WTC11 (cell line): ENCODE measurements around the gene C12orf56. TPM values are rescaled to one million over a fixed set of nuclear protein-coding genes. Genes with fewer than 3 reads are reported as not detected.

ENCODE experiments used
- ATAC-seq: fragments of 200-7000 bp; cut with Tn5 transposase; 2 replicates; pipeline ENCODE4 v1.10.0; 2021; ENCODE audit warnings: mild to moderate bottlenecking, moderate library complexity
- CTCF ChIA-PET: fragments of 300-600 bp; sonication (Branson Sonifier 250); formaldehyde crosslinking; loops from one replicate; lab custom pipeline; 2021; ENCODE audit warnings: antibody characterized with exemption; lab: Charles Lee
- POLR2A ChIA-PET: fragments of 350-600 bp; sonication (Branson Sonifier 250); formaldehyde crosslinking; loops from one replicate; lab custom pipeline; 2021; ENCODE audit warnings: antibody characterized with exemption; lab: Charles Lee
- DNase-seq: peaks from one replicate; pipeline ENCODE4 v3.0.0; 2021; ENCODE audit warnings: low spot score
- H3K27ac Mint-ChIP-seq: 2 replicates; pipeline ENCODE4 v1.8.0; 2021; ENCODE audit warnings: mixed read lengths
- H3K27me3 Mint-ChIP-seq: 2 replicates; pipeline ENCODE4 v1.8.0; 2021; ENCODE audit warnings: low read depth, mild to moderate bottlenecking, moderate library complexity, mixed read lengths
- H3K36me3 Mint-ChIP-seq: 2 replicates; pipeline ENCODE4 v1.8.0; 2021; ENCODE audit warnings: mixed read lengths
- H3K4me1 Mint-ChIP-seq: 2 replicates; pipeline ENCODE4 v1.8.0; 2022; ENCODE audit warnings: mixed read lengths
- H3K4me3 Mint-ChIP-seq: 2 replicates; pipeline ENCODE4 v1.8.0; 2021; ENCODE audit warnings: mild to moderate bottlenecking, moderate library complexity, mixed read lengths
- H3K9me3 Mint-ChIP-seq: 2 replicates; pipeline ENCODE4 v1.8.0; 2021; ENCODE audit warnings: mixed read lengths
- CREB1 ChIP-seq: sonication (generic); formaldehyde crosslinking; IDR thresholded peaks from 2 replicates; pipeline ENCODE4 v1.8.0; 2023; ENCODE audit warnings: mild to moderate bottlenecking, missing genetic modification reagents
- EMX1 ChIP-seq: fragments of 250-450 bp; sonication (Bioruptor Pico); IDR thresholded peaks from 2 replicates; pipeline ENCODE4 v1.8.0; 2021; ENCODE audit warnings: mild to moderate bottlenecking
- GRHL2 ChIP-seq: fragments of 250-450 bp; sonication (Bioruptor Pico); IDR thresholded peaks from 2 replicates; pipeline ENCODE4 v1.8.0; 2022; ENCODE audit warnings: mild to moderate bottlenecking, moderate library complexity; ENCODE audit not compliant: insufficient replicate concordance, severe bottlenecking
- IRF2 ChIP-seq: sonication (generic); formaldehyde crosslinking; IDR thresholded peaks from 2 replicates; pipeline ENCODE4 v1.8.0; 2022; ENCODE audit warnings: low read depth, missing genetic modification reagents, borderline replicate concordance
- JAZF1 ChIP-seq: fragments of 250-450 bp; sonication (Bioruptor Pico); IDR thresholded peaks from 2 replicates; pipeline ENCODE4 v1.9.0; 2021; ENCODE audit warnings: moderate library complexity, mild to moderate bottlenecking, inconsistent platforms
- MXD4 ChIP-seq: fragments of 250-450 bp; sonication (Bioruptor Pico); IDR thresholded peaks from 2 replicates; pipeline ENCODE4 v1.8.0; 2021; ENCODE audit warnings: mild to moderate bottlenecking, moderate library complexity, borderline replicate concordance
- NR2C2 ChIP-seq: sonication (generic); formaldehyde crosslinking; IDR thresholded peaks from 2 replicates; pipeline ENCODE4 v1.8.0; 2022; ENCODE audit warnings: mild to moderate bottlenecking, missing genetic modification reagents
- SMAD4 ChIP-seq: sonication (generic); formaldehyde crosslinking; IDR thresholded peaks from 2 replicates; pipeline ENCODE4 v1.8.0; 2022; ENCODE audit warnings: mild to moderate bottlenecking, missing genetic modification reagents
- SOX15 ChIP-seq: fragments of 250-450 bp; sonication (Bioruptor Pico); IDR thresholded peaks from 2 replicates; pipeline ENCODE4 v1.9.0; 2021; ENCODE audit warnings: mild to moderate bottlenecking
- TP53 ChIP-seq: sonication (generic); formaldehyde crosslinking; IDR thresholded peaks from 2 replicates; pipeline ENCODE4 v1.8.1; 2023; ENCODE audit warnings: mild to moderate bottlenecking, missing genetic modification reagents
- ZBTB21 ChIP-seq: sonication (generic); formaldehyde crosslinking; IDR thresholded peaks from 2 replicates; pipeline ENCODE4 v1.8.1; 2023; ENCODE audit warnings: mild to moderate bottlenecking, missing genetic modification reagents, borderline replicate concordance
- ZNF121 ChIP-seq: sonication (generic); formaldehyde crosslinking; IDR thresholded peaks from 2 replicates; pipeline ENCODE4 v1.8.0; 2023; ENCODE audit warnings: missing genetic modification reagents
- total RNA-seq: library from RNA; stranded (reverse); gene quantifications from 3 replicates; pipeline ENCODE4 v1.2.3, GENCODE V29; 2021
- TF ChIP-seq, protein P1 (sequence below): sonication (generic); formaldehyde crosslinking; IDR thresholded peaks from 2 replicates; pipeline ENCODE4 v1.8.1; 2023; ENCODE audit warnings: mild to moderate bottlenecking, missing genetic modification reagents, moderate library complexity
- TF ChIP-seq, protein P2 (sequence below): fragments of 200-600 bp; IDR thresholded peaks from 2 replicates; pipeline ENCODE4 v1.8.0; 2022; ENCODE audit warnings: antibody characterized with exemption
- TF ChIP-seq, protein P3 (sequence below): sonication (generic); formaldehyde crosslinking; IDR thresholded peaks from 2 replicates; pipeline ENCODE4 v1.8.1; 2023; ENCODE audit warnings: mild to moderate bottlenecking, missing genetic modification reagents, borderline replicate concordance
- TF ChIP-seq, protein P4 (sequence below): sonication (generic); formaldehyde crosslinking; IDR thresholded peaks from 2 replicates; pipeline ENCODE4 v1.8.0; 2022; ENCODE audit warnings: mild to moderate bottlenecking, missing genetic modification reagents
- TF ChIP-seq, protein P5 (sequence below): sonication (generic); formaldehyde crosslinking; IDR thresholded peaks from 2 replicates; pipeline ENCODE4 v1.8.0; 2022; ENCODE audit warnings: mild to moderate bottlenecking, missing genetic modification reagents
- TF ChIP-seq, protein P6 (sequence below): sonication (generic); formaldehyde crosslinking; IDR thresholded peaks from 2 replicates; pipeline ENCODE4 v1.8.0; 2023; ENCODE audit warnings: missing genetic modification reagents

C12orf56 gene
- total RNA-seq, 1 experiment from 2014 or later: 2.5 TPM

DNA sequence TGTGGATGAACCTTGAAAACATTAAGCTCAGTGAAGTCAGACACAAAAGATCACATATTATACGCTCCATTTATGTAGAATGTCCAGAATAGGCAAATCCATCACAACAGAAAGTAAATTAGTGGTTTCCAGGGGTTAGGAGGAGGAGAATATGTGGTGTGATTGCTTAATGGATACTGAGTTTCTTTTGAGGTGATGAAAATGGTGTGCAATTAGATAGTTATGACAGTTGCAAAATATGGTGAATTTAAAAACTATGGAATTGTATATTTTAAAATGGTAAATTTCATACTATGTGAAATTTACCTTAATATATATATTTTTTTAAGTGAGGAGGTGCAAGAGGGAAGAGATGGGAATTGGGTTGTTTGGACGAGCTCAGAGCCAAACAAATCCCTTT lies 122.1 kb downstream of the C12orf56 start (continued):
- TF ChIP-seq SOX15: no peak
- TF ChIP-seq JAZF1 (CRISPR knock-in tag): no peak

DNA sequence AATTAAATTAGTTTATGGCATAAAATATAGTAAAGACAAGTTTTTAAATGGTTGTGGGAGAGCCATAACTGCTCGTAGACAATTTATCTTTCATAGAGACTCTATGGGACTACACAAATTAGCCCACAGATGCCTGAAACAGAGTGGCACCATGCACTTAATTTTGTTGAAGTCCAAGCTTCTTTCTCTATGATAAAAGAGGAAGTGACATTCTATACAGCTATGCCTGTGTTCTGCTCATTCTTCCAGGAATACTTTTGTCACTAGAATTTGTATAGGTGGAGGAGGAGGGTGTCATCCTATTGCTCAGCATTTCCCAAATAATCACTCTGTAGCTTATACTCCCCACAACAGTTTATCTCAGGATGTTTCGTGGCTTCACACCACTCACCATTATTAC lies 124.7 kb downstream of the C12orf56 start:
- Mint-ChIP-seq H3K4me3 (no peak overlapping the region), H3K4me1 (no peaks in the 10 kb centered on the region), H3K9me3 (peaks cover 5% of the 10 kb centered on the region; the same call in 1 of the 2 replicates), H3K27ac (no peak overlapping the region), H3K27me3 (no peaks in the 10 kb centered on the region), H3K36me3 (no peaks in the 10 kb centered on the region)
- TF ChIP-seq CREB1 (no peak), MXD4 (no peak), GRHL2 (CRISPR knock-in tag) (no peak), TP53 (CRISPR knock-in tag) (no peak), SMAD4 (CRISPR knock-in tag) (no peak), NR2C2 (no peak), EMX1 (CRISPR knock-in tag) (no peak), IRF2 (CRISPR knock-in tag) (no peak), ZBTB21 (no peak), ZNF121 (CRISPR knock-in tag) (no peak)
- TF ChIP-seq, protein P1, sequence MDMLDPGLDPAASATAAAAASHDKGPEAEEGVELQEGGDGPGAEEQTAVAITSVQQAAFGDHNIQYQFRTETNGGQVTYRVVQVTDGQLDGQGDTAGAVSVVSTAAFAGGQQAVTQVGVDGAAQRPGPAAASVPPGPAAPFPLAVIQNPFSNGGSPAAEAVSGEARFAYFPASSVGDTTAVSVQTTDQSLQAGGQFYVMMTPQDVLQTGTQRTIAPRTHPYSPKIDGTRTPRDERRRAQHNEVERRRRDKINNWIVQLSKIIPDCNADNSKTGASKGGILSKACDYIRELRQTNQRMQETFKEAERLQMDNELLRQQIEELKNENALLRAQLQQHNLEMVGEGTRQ: no peak
- TF ChIP-seq, protein P2, sequence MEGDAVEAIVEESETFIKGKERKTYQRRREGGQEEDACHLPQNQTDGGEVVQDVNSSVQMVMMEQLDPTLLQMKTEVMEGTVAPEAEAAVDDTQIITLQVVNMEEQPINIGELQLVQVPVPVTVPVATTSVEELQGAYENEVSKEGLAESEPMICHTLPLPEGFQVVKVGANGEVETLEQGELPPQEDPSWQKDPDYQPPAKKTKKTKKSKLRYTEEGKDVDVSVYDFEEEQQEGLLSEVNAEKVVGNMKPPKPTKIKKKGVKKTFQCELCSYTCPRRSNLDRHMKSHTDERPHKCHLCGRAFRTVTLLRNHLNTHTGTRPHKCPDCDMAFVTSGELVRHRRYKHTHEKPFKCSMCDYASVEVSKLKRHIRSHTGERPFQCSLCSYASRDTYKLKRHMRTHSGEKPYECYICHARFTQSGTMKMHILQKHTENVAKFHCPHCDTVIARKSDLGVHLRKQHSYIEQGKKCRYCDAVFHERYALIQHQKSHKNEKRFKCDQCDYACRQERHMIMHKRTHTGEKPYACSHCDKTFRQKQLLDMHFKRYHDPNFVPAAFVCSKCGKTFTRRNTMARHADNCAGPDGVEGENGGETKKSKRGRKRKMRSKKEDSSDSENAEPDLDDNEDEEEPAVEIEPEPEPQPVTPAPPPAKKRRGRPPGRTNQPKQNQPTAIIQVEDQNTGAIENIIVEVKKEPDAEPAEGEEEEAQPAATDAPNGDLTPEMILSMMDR: no peak
- TF ChIP-seq, protein P3, sequence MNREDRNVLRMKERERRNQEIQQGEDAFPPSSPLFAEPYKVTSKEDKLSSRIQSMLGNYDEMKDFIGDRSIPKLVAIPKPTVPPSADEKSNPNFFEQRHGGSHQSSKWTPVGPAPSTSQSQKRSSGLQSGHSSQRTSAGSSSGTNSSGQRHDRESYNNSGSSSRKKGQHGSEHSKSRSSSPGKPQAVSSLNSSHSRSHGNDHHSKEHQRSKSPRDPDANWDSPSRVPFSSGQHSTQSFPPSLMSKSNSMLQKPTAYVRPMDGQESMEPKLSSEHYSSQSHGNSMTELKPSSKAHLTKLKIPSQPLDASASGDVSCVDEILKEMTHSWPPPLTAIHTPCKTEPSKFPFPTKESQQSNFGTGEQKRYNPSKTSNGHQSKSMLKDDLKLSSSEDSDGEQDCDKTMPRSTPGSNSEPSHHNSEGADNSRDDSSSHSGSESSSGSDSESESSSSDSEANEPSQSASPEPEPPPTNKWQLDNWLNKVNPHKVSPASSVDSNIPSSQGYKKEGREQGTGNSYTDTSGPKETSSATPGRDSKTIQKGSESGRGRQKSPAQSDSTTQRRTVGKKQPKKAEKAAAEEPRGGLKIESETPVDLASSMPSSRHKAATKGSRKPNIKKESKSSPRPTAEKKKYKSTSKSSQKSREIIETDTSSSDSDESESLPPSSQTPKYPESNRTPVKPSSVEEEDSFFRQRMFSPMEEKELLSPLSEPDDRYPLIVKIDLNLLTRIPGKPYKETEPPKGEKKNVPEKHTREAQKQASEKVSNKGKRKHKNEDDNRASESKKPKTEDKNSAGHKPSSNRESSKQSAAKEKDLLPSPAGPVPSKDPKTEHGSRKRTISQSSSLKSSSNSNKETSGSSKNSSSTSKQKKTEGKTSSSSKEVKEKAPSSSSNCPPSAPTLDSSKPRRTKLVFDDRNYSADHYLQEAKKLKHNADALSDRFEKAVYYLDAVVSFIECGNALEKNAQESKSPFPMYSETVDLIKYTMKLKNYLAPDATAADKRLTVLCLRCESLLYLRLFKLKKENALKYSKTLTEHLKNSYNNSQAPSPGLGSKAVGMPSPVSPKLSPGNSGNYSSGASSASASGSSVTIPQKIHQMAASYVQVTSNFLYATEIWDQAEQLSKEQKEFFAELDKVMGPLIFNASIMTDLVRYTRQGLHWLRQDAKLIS (CRISPR knock-in tag): no peak
- TF ChIP-seq, protein P4, sequence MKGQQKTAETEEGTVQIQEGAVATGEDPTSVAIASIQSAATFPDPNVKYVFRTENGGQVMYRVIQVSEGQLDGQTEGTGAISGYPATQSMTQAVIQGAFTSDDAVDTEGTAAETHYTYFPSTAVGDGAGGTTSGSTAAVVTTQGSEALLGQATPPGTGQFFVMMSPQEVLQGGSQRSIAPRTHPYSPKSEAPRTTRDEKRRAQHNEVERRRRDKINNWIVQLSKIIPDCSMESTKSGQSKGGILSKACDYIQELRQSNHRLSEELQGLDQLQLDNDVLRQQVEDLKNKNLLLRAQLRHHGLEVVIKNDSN (CRISPR knock-in tag): no peak
- TF ChIP-seq, protein P5, sequence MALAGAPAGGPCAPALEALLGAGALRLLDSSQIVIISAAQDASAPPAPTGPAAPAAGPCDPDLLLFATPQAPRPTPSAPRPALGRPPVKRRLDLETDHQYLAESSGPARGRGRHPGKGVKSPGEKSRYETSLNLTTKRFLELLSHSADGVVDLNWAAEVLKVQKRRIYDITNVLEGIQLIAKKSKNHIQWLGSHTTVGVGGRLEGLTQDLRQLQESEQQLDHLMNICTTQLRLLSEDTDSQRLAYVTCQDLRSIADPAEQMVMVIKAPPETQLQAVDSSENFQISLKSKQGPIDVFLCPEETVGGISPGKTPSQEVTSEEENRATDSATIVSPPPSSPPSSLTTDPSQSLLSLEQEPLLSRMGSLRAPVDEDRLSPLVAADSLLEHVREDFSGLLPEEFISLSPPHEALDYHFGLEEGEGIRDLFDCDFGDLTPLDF: no peak
- TF ChIP-seq, protein P6, sequence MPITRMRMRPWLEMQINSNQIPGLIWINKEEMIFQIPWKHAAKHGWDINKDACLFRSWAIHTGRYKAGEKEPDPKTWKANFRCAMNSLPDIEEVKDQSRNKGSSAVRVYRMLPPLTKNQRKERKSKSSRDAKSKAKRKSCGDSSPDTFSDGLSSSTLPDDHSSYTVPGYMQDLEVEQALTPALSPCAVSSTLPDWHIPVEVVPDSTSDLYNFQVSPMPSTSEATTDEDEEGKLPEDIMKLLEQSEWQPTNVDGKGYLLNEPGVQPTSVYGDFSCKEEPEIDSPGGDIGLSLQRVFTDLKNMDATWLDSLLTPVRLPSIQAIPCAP (CRISPR knock-in tag): no peak
- CTCF ChIA-PET: no interaction called here
- ATAC-seq (no peak), DNase-seq (no peak)
- POLR2A ChIA-PET: no interaction called here
